IPS DF 4.7 (cell line): ENCODE results near the gene CCL25.
"Not testable (repeated sequence)": the region's sequence is repeated elsewhere in the genome, so short reads cannot be mapped to it uniquely, and the experiment has no call there.

Experiments used
- DNase-seq: peaks from one replicate; pipeline ENCODE4 v3.0.0-alpha.2; 2013; ENCODE audit warnings: low spot score; ENCODE audit errors: extremely low read depth

CCL25 gene

GRCh38 chr19:8085598-8086408, 33.2 kb downstream of the CCL25 start:
- no peak for DNase-seq

DNA sequence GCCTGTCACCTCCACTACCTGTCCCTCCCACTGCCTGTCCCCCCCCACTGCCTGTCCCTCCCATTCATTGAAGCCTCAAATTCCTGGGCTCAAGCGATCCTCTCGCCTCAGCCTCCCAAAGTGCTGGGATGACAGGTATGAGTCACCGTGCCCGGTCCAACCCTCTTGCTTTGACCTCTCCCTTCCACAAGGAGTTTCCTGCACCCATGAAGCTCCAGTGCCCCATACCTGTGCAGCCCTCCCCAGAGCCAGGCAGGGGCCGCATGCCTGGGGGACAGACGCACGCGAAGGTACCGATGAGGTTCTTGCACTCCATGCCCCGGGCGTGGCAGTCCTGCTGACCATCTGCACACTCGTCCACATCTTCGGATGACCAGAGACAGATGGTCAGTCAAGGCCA, 34.3 kb downstream of the CCL25 start:
- DNase-seq = no peak

- DNase-seq = no peak
These were observed 35.3 kb downstream of the CCL25 start for GRCh38 chr19:8087876-8088275.

DNA sequence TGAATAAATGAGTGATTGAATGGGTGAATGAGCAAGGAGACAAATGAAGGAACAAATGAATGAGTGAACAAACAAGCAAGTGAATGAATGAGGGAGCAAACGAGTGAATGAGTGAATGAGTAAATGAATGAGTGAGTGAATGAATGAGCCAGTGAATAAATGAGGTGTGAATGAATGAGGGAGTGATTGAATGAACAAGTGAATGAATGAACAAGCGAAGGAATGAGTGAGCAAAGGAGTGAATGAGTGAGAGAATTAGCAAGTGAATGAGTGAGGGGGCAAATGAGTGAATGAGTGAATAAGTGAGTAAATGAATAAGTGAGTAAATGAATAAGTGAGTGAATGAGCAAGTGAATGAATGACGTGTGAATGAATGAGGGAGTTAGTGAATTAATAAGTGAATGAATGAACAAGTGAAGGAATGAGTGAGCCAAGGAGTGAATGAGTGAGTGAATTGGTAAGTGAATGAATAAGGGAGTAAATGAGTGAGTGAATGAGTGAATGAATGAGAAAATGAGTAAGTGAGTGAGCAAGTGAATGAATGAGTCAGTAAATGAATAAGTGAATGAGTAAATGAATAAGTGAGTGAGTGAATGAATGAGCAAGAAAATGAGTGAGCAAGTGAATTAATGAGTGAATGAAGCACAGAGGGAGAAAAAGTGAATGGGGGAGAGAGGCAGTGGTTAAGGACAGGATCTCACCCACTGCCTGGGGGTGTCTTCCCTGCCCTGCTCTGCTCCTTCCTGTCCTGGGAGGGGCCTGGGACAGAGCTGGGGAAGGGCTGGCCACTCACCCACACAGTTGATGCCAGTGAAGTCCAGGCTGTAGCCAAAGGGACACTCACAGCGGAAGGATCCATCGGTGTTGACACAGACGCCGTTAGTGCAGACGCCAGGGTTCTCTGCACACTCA, 36.4 kb downstream of the CCL25 start:
- DNase-seq = no peak

DNA sequence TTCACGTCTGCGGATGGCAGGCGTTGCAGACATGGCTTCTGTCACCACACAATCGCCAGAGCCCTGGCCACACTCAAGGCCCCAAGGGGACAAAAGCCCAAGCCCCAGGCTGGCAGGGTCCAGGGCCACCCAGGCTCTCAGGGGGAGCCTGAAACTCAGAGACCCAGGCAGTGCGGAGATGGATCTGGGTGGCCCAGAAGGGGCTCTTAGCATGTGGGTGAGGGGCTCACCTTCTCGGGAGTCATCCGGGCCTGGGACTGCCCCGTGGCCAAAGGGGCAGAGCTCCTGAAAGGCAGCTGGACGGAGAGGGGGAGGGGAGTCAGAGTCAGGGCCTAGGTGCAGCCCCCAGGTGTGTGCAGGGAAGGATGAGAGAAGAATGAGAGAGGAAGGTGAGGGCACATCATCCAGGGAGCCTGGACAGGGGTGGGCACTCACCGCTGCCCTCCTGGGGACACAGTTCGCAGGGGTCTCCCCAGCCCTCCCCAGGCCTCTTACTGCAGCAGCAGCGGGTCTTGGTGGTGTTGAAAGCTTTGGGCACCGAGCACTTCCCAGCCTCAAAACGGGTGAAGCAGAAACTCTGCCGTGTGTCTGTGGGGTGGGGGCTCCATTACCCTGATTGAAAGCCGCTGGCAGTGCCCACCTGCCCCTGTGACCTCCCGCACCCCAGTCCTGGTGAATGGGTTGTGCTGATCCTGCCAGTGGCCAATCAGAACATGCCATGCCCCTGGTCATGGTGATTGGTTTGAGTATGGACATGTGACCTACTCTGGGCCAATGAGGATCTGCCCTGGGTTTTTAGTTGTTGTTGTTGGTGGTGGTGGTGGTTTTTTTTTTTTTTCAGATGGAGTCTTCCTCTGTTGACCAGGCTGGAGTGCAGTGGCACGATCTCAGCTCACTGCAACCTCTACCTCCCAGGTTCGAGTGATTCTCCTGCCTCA, 37.4 kb downstream of the CCL25 start:
- DNase-seq = no peak

DNA sequence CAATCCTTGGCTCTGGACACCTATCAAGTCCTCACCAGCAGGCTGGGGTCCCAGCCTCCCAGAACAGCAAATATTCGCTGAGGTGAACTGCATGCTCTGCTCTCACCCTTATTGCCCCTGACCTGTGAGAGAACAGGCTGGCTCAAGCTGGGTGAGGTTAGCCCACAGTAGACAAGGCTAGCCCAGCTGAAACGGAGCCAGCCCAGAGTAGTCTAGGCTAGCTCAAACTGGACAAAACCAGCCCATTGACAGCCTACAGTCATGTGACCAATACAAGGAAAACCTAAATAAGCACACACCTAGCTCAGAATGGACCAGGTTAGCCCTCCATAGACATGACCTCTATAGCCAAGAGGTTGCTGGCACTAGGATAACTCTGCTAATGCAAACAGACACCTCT, 38.4 kb downstream of the CCL25 start:
- DNase-seq = no peak

DNA sequence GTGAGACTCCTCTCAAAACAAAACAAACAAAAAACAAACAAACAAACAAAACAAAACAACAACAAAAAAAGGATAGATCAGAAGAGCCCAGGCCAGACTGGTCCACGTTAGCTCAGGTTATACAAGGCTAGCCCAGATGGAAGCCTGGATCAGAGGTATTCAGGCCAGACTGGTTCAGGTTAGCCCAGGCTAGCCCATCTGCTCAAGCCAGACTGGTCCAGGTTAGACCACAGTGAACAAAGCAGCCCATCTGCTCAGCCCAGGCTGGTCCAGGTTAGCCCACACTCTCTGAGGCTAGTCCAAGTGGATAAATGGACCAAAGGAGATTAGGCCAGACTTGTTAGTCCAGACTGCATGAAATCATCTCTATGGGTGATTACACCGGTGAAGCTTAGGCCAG, 41.2 kb downstream of the CCL25 start:
- no peak for DNase-seq

DNA sequence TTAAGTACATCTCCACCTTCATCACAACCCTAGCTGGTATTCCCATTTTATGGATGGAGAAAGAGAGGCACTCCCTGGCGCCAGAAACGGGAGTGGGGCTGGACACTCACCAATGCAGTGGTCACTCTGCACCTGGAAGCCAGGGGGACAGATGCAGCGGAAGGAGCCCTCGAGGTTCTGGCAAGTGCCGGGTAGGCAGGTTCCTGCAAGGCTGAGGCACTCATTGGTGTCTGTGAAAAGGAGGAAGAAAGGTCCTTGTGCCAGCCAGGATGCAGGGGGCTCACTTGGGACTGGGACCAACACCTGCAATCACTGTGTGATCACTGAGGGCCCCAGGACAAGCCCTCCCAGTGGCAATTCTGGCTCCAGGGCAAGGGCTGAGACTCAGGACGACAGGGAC, 41.8 kb downstream of the CCL25 start:
- DNase-seq = no peak

DNA sequence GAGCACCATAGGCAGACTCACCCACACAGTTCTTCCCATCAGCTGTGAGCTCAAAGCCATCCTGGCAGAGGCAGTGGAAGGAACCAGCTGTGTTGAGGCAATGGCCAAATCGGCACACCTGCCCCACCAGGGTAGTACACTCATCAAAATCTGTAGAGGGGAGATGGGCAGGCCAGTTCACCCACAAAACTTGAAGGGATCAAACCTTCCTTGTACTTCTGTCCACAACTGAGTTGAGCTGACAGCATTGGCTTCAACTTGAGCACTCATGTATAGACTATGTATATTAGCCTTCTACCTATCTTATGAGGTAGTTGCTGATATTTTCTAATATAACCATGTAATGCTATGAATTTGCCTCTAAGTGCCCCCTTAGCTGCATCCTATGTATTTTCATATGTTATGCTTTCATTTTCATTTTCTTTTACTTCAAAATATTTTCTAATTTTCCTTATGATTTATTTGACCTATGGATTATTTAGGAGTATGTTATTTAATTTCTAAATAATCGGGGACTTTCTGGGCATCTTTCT, 42.9 kb downstream of the CCL25 start:
- DNase-seq = no peak

DNA sequence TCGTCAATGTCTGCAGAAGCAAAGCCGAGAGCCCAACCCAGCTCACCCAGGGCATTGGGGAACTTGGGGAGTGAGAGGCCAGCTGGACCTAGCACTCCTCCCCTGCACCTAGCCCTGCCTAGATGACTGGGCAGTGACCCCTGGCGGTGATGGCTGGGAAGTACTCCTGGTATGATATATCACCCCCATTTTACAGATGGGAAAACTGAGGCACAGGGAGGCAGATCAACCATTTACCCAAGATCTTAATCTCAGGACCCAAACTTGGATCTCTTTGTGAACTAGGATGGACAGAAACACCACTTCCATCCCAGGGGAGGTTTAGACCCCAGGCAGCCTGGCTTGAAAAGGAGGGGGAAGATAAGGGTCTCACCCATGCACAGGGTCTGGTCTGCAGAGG, 43.5 kb downstream of the CCL25 start:
- no peak for DNase-seq

DNA sequence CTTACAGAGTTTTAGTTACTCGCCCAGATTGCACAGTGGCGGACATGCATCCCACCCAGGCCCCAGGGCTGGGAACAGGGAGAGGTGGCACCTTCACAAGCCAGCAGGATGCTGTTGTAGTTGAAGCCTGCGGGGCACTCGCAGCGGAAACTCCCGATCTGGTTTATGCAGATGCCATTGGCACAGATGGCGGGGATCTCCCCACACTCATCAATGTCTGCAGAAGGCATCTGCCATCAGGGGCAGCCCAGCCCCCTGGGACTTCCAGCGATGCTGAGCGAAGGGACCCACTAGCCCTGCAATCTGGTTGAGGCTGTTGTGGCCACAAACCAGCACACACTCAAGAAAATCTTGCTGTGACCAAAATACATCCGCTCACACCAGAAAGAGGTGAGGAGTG, 44.6 kb downstream of the CCL25 start:
- DNase-seq = no peak

DNA sequence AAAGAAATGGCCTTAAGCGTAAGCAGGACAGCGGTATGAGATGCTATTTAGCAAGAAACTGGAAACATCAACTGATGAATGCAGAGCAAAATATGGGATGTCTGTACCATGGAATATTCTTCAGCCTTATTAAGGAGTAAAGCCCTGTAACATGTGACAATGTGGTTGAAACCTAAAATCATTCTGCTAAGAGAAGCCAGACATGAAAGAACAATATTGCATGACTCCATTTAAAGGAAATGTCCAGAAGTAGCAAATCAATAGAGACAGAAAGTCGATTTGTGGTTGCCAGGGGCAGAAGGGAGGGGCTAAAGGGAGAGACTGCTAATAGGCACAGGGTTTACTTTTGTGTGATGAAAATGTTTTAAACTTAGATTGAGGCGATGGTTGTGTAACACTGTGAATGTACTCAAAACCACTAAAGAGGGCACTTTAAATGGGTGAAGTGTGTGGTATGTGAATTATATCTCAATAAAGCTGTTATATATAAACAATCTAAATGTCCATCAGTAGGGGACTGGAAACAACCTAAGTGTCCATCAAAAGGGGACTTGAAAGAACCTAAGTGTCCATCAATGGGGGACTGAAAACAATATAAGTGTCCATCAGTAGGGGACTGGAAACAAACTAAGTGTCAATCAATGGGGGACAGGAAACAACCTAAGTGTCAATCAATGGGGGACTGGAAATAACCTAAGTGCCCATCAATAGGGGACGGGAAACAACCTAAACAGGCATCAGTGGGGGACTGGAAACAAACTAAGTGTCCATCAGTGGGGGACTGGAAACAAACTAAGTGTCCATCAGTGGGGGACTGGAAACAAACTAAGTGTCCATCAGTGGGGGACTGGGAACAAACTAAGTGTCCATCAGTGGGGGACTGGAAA, 45.4 kb downstream of the CCL25 start:
- no peak for DNase-seq

- DNase-seq = no peak
These were observed 48.8 kb downstream of the CCL25 start for GRCh38 chr19:8101311-8101710.

- DNase-seq = not testable (repeated sequence)
These were observed 49.4 kb downstream of the CCL25 start for GRCh38 chr19:8101910-8102309.

- DNase-seq = no peak
These were observed 52.9 kb downstream of the CCL25 start for GRCh38 chr19:8105471-8105870.

GRCh38 chr19:8107301-8107903, 54.8 kb downstream of the CCL25 start:
- no peak for DNase-seq

- no peak for DNase-seq
These were observed 56.2 kb downstream of the CCL25 start for GRCh38 chr19:8108560-8109445.

DNA sequence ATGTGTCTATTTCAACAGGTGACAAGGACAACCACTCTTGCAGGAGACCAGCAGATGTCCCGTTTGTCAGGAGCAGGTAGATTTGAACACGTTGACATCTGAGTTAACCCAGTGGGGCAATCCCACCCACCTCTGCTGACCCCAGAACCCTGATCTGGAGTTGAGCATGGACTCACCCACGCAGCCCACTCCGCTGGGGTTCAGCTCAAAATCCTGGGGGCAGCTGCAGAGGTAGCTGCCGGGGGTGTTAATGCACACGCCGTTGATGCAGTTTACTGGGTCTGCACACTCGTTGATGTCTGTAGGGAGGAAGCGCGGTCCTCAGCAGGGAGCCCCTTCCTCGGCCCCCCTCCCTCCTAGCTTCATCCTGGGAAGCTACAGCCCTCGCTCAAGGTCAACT, 56.9 kb downstream of the CCL25 start:
- DNase-seq = no peak
